CD4-positive, alpha-beta T cell treated with Interleukin-4 for 4 hours (primary cell): ENCODE data around the gene C2CD3.
"Not testable (repeated sequence)": the region's sequence is repeated elsewhere in the genome, so short reads cannot be mapped to it uniquely, and the experiment has no call there.

Source experiments
- DNase-seq: peaks from one replicate; pipeline ENCODE4 v3.0.0-alpha.2; 2020

C2CD3 gene

DNA sequence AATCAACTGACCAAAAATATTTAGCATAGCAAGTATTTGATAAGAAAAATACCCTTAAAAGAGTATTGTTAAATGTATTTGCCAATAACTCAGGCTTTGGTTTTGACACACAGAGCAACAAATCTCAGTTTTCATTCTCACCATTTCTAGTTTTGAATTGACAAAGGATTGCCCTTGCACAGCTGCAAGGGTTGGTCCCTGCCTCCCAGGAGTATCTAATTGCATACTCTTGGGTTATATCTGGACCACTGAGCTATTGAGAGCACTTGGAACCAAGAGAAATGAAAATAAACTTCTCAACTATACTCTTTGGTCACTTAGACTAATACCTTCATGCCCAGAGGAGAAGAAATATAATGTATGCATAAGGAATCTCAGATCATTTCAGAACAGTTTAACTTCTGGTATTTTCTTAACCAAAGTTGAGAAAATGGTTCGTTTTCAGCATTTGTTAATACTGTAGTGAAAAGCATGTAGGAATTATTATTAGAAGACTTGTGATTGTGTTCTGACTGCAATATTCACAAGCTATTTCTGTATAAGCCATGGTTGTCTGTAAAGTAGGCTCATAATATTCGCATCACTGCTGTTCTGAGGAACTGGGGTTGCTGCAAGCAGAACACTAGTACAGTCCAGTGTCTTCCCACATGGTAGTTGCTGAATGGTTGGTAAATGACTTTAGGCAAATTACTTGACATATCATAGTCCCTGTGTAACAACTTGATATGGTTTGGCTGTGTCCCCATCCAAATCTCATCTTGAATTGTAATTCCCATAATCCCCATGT lies 7.9 kb downstream of the C2CD3 start:
- DNase-seq: no peak

- DNase-seq: no peak
These were observed 11.2 kb downstream of the C2CD3 start for GRCh38 chr11:74159642-74160041.

DNA sequence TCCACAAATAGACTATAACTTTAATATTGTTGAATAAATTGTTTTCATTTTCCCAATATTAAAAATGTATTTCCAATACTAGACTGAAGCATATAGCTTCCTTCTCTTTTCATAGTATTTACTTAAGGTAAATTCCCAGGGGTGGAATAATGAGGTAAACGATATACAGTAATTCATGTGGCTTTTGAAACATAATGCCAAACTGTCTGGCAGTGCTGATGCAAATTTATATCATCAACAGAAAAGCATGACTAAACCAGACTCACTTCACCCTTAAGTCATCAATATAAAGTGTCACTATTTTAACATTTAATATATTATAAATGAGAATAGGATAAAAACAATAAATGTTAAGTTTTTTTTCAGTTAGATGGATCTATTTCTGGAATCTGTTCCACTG lies 13.6 kb downstream of the C2CD3 start:
- DNase-seq: no peak

DNA sequence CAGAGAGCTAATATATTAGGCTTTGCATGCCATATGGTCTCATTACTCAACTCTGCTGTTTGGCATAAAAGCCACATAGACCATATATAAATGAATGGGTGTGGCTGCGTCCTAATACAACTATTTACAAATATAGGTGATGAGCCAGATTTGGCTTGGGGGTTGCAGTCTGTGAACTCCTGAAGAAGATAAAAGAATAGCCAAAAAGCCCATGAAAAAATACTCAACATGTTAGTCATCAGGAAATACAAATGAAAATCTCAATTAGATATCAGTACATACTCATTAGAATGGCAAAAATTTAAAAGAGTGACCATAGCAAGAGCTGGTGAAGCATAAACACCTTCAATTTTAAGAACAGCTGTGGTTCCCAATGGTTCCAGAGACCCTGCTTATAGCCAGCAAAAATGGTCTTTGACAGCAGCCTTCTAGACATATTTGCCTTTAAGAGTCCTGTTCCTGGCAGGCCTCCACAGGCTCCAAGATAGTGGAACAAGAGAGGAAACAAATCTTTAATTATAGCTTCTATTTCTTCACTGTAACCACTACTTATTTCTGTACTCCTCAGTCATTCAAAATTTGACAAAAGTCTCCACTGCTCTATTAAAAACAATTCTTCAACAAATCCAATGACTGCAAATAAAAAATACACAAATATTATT lies 16.1 kb downstream of the C2CD3 start:
- no peak for DNase-seq

DNA sequence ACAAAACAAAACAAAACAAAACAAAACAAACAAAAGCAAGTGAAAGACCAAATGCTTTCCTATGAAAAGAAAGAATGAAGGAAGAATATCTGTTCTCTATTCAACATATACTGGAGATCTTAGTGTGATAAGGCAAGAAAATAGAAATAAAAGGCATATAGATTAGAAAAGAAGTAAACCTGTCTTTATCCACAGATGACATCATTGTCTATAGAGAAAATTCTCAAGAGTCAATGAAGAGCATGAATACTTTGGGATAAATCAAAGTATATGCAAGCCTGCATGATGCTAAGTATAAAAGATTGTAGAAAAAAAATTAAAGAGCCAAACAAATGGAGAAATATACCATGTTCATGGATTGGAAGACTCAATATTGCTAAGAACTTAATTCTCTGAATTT lies 17.6 kb downstream of the C2CD3 start:
- DNase-seq: no peak

DNA sequence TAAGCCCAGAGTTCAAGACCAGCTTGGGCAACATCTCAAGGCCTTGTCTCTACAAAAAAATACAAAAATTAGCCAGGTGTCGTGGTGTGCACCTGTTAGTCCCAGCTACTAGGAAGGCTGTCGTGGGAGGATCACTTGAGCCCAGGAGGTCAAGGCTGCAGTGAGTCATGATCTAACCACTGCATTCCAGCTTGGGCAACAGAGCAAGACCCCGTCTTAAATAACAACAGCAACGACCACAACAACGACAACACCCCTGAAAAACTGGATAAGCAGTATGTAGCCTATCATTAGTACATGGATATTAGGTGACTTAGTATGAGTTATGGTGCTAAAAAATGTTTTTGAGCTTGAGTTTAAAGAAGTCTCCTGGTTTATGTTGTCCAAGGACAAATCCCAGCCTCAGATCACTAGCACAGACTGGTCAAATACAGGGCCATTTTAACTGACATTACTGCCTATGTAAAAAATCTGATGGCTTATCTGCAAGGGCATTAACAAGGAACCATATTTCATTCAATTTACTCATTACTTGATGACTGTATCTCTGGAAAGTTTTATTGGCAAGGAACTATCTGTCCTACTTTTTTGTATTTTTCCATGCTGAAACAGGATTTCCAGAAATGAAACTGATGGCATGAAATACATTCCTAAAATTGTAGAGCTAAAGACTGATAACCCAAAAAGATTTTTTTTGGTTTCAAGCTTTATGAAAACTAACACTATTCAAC lies 23.4 kb downstream of the C2CD3 start:
- no peak for DNase-seq

DNA sequence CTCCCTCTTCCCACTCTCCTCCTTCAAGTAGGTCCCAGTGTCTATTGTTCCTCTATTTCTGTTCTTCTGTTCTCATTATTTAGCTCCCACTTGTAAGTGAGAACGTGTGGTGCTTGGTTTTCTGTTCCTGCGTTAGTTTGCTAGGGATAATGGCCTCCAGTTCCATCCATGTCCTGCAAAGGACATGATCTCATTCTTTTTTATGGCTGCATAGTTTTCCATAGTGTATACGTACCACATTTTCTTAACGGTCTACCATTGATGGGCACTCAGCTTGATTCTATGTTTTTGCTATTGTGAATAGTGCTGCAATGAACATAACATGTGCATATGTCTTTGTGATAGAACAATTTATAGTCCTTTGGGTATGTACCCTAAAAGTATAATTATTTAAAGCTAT lies 26.2 kb downstream of the C2CD3 start:
- no peak for DNase-seq

- no peak for DNase-seq
These were observed 28.2 kb downstream of the C2CD3 start for GRCh38 chr11:74142624-74143023.

DNA sequence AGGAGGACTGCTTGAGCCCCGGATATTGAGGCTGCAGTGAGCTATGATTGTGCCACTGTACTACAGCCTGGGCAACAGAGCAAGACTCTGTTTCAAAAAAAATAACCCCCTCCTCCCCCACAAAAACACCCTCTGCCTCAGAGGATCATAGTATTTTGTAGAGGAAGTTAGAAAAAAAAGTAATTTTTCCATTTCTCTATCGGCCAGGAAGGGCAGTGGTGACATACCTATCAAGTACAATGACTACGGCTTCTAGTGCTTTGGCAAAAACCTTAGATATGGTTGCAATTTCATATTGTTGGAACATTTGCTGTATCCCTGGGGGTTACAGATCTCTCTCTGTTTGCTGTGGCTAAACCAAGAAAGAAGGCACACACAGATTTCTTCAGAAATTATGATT lies 28.9 kb downstream of the C2CD3 start:
- DNase-seq: no peak

DNA sequence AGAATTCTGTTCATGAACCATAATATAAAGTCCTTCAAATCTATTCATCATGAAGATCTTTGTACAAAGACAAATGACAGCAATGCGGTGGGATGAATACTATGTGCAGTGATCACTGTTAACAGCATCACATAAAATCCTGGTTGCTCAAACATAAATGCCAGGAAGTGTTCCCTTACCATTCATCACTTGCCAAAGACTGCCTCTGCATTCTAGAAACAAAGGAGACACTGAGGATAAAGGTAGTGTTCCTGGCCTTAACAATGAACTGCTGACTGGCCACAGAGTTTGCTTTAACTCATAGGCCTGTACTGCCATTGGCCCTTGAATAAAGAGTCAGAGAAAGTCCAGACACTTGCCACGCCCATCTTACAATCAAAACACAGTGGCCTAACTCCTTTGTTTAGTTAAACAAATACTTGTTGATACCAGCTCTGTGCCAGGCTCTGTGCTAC lies 29.5 kb downstream of the C2CD3 start:
- DNase-seq: no peak

DNA sequence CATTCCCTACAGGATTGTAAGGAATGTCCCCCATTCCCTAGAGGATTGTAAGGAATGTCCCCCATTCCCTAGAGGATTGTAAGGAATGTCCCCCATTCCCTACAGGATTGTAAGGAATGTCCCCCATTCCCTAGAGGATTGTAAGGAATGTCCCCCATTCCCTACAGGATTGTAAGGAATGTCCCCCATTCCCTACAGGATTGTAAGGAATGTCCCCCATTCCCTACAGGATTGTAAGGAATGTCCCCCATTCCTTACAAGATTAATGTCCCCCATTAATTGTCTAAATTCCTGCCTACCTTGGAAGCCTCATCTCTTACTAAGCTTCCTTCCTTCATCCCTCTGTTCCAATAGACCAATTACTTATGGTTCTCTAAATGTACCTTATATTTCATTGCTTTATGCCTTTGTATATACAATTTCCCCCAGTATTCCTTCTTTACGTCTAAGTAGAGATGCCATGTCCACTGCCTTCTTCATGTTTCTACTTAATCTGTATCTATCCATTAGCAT lies 30.8 kb downstream of the C2CD3 start:
- DNase-seq: not testable (repeated sequence)

DNA sequence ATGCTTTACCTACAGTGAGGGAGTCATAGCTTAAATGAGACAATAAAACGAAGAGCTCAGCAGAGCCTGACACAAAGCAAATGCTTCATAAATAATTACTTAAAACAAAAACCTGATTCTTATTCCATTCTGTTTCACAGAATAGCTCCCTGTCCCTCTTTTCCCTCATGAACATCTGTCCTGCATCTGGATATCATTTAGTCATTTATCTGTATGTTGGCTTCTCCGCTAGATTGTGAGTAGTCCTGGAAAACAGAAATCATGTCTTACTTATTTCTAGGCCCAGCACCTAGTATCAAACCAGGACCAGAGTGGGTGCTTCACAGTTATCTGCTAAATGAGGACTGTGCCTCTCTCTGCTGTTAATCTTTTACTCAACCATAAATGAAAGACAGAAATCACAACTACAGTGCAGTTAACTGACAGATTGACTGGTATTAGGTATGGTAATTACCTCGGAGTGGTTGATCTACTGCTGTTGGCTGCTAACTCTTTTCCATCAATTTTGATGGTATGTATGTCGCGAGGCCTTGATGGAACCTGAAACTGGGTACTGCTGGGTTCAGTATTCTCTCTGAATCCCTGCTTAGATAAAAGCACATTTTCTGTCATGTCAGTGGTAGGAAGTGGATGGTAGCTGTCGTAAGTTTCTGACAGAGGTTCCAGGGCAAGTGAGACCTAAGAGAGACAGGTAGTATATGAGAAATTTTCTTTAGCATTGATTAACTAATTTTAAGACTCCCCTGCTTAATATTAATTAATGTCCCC lies 31.5 kb downstream of the C2CD3 start:
- DNase-seq: no peak

GRCh38 chr11:74138572-74138971 lies 32.2 kb downstream of the C2CD3 start:
- no peak for DNase-seq

DNA sequence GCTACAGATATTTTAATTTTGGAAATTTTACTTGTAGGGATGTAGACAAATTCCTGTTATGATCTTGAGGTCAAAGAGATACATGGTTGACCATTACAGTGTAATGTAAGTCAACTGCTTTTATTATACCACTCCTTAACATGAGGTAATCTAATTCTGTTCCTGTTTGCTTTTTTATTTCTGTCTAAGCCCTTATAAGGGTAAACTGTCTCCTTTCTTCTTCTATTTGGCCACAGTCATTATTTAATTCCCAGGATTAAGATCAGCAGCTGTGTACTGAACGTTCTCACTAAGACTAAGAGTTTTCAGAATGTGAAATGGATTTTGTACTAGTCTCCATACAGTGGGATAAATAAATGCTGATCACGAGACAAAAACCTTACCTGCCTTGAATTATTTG lies 32.8 kb downstream of the C2CD3 start:
- DNase-seq: no peak

- no peak for DNase-seq
These were observed 35.5 kb downstream of the C2CD3 start for GRCh38 chr11:74135127-74135840.

DNA sequence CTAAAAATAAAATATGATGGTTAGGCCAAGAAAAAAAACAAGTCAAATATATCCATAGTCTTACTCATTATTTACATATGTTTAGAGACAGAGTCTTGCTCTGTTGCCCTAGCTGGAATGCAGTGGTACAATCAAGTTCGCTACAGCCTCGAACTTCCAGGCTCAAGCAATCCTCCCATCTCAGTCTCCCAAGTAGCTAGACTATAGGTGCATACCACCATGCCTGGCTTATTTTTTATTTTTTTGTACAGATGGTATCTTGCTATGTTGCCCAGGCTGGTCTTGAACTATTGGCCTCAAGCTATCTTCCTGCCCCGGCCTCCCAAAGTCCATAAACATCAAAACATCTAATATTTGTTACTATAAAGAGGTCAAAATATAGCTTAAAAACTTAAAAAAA lies 36.1 kb downstream of the C2CD3 start:
- DNase-seq: no peak

DNA sequence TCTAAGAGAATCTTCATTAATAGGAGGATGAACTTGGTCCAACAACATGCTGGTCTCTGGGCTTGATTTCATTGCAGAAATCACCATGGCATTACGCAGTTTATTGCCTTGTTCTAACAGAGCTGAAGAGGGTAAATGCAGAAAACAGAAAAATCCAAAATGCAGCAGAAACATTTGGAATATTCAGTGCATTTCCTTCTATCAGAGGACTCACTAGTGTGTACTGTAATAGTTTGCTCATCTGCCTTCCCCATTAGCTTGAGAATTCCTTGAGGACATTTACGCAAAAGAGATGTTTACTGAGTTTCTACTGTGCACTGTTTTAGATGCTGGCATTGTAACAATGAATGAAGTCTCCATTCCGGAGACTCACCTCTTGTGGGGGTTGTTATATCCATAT lies 37.4 kb downstream of the C2CD3 start:
- no peak for DNase-seq

DNA sequence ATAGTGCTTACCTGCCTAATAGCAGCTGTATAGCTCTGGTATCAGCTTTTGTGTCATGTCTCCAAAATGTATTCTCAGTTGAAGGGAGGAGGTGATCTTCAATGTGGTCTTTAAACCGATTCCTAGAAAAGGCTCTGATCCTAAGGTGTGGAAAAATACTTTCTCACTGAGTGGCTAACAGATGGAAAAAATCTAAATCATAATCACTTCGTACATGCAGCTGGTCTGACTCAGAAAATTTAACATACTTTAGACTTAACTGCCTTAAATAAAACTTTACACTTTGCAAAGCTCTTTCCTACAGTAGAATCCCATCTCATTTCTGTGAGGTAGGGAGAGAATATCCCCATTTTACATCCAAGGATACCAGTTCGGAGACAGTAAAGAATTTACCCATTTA lies 38.0 kb downstream of the C2CD3 start:
- DNase-seq: no peak

- DNase-seq: not testable (repeated sequence)
These were observed 41.7 kb downstream of the C2CD3 start for GRCh38 chr11:74129121-74129520.

DNA sequence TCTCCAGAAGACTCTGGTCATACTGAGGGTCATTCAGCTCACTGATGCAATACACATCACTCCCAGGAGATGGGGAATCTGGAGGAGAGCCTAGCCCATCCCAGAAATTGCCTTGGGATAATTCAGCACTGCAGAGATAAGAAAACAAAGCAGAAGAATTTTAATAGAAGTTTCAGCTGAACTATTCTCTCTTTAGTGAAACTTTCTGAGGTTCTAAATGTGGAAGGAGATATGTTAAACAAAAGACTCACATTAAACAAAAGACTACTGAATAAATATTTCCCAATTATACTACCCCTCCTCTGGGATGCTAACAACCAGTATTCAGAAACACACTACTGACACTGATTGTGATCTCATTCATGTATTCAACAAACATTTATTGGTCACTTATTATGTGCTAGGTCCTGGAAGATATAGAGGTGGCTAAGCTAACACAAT lies 47.8 kb downstream of the C2CD3 start:
- no peak for DNase-seq

DNA sequence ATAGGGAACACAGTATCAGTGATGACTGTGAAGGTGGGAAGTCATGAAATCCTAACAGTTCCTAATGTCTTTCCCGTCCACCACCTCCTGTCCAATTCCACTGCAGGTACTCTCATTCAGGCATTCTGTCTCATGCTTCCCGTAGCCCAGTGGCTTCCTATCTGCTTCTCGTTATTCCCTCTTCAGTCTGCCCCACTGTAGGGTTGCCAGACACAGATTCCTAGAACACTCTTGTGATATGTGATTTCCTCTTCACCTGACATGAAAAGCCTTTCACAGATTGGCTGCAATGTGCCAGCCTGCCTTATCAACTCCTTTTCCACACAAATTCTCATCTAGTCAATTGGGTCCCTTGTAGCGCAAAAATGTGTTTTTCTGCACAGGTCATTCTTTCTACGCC lies 49.0 kb downstream of the C2CD3 start:
- DNase-seq: no peak
